Activated CD4-positive, alpha-beta T cell treated with anti-CD3 and anti-CD28 coated beads, Interleukin-2, amount 50 U/mL, for 16 hours (primary cell): ENCODE results near the gene BTF3.

Experiments
- DNase-seq: peaks from one replicate; pipeline ENCODE4 v3.0.0-alpha.2; 2020

BTF3 gene

DNA sequence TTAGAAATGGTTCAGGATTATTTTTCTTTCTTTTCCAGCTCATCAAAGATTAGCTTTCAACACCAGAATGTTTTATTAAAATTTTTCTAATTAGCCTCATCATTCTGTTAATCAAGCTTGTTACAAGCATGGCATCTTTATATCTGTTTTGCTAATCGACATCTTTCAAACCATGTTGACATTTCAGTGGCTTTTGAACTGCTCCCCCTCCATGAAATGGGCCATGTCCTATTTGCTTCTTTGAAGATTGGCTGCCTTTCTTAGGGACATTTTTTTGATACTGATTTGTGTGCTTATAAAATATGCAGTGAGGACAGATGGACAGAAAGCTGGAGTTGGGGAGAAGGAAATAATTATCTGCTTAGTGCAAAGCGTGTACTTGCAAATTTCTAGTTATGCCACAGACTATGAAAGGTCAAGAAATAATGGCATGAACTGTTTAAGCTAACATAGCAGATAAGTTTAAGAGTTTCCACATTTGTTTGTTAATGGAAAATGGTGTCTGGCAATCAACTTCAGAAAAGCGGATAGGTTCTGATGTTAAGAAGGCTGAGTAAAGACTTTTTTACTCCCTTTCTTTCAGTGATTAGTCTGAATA, 27.5 kb downstream of the BTF3 start:
- DNase-seq, result no peak

DNA sequence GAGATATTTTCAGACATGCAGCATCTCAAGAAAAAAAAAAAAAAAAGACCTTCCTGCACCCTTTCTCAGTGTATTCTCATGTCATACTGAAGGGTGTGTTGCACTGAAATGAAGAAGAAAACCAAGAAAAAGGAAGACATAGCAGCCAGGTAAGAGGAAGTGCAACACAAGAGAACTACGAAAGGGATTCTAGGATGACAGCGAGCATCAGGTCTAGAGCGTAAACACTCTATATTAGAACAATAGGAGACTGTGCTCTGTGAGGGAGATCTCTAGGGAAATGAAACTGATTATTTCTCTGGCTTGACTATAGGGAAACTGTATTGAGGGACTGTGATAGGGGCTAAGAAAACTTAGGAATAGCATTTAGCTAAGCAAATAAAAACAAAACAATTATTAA, 30.0 kb downstream of the BTF3 start:
- no peak for DNase-seq

DNA sequence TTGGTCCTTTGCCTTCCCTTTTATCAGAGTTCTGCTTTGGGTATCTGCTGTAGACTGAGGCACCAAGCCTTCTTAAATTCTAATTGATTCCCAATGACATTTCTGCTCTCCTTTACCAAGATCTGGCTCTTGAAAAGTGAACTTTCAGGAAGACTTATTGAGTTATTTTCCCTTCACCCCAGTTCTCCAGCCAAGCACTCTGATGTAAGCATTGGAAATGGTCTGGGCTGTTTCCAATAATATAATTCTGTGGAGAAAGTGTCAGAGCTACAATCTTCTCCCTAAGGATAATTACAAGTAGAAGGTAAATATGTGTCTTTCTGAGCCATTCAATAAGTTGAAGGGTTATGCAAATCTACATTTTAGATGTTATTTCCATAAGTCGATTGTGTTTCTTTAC, 30.8 kb downstream of the BTF3 start:
- no peak for DNase-seq

DNA sequence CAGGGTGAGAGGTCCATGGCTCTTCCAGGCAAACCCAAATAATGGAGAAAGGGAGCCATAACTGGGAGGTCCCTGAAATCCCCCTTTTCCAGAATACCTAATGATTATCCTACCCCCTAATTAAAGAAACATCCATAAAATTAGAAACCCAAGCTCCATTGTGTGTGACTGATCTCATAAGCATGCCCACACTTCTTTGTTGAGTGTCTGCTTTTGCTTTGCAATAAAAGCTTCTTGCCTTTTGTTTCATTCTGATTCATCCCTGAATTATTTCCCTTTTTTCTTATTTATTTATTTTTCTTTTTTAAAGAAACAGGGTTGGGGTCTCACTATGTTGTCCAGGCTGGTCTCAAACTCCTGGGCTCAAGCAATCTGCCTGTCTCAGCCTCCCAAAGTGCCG, 33.1 kb downstream of the BTF3 start:
- DNase-seq, result no peak

DNA sequence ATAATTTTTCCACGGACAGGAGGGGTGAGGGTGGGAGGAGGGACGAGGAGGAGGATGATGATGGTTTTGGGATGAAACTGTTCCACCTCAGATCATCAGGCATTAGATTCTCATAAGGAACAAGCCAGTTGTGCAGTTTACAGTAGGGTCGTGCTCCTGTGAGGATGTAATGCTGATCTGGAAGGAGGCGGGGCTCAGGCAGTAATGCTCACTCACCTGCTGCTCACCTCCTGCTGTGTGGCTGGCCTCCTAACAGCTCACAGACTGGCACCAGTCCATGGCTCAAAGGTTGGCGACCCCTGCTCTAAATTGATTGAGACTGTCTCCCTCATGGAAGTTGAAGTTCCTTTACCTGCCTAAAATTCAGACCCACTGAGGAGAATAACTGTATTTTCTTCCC, 34.0 kb downstream of the BTF3 start:
- DNase-seq, result no peak

DNA sequence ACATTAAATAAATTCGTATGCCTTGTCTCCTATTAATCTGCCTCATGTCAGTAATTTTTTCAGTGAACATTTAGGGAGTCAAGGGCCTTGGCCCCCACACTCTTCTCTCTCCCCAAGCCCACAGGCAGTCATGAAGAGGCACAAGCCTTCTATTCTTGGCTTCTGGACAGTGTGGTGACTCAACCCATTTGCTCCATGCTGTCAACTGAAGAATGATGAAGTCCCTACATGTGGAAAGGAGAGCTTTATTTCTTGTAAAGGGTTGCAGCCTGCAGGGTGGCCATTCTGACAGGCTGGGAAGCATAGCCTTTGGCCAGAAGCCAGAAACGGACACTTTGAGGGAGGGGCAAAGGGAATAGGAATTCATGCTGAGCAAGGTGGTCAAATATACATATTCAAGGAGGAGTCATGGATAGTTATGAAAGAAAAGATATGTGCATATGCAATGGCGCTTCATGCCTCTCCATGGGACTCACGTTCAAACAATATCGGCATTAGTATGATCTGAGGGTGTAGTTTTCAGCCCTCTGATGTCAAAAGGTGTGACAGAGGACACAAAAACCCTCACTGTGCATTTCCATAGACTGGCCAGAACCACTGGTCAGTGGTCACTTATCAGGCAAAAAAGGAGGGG, 35.9 kb downstream of the BTF3 start:
- DNase-seq, result no peak

DNA sequence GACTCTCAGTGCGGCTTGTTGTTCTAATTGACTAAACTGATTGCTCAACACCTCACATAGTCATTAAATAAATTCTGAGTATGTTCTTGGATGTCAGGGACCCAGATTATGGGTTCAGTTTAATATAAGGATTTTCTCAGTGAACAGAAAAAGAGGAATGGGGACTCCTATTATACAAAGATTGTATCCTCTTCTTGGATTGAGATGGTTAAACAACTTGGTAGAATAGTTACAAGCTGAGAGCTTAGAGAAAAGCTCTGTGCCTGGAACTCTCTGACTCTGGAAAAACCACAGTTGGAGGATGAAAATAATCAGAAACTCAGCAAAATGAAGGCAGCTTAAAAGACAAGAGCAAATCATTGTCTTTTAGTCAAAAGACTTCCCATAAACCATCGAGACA, 36.7 kb downstream of the BTF3 start:
- DNase-seq, result no peak

DNA sequence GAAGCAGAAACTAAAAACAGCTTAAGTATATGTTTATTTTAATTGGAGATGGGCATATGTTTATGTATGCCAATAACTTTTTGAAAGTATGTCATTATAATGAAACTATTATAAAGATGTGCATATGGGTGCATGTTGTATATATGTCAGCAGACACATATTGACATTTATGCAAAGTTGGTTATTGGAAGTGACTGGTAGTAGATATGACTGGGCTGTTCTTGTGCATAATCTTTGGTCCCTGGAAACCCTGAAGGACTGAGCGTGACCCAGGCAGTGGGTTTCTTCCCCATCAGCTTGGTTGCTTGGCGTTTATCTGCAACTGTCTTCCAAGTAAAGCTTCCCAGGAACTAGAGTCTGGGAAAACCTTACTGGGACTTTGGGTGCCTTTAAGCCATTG, 41.5 kb downstream of the BTF3 start:
- no peak for DNase-seq

DNA sequence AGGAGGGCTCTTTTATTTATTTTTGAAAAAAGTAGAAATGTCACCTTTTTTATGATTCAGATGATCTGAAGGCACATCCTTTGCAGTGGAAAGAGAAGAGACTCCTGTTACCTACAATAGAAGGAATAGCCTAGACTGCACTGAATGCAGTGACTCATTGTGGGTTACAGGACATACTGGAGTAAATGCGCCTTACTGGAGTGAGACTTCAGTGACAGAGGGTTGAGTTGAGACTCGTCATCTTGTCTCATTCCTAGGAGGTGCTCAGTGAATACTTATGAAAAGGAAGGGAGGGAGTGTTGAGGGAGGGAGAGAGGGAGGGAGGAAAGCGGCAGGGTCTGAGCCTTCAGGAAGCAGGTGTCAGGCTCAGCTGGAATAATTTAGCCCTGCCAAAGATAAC, 42.0 kb downstream of the BTF3 start:
- DNase-seq, result no peak

DNA sequence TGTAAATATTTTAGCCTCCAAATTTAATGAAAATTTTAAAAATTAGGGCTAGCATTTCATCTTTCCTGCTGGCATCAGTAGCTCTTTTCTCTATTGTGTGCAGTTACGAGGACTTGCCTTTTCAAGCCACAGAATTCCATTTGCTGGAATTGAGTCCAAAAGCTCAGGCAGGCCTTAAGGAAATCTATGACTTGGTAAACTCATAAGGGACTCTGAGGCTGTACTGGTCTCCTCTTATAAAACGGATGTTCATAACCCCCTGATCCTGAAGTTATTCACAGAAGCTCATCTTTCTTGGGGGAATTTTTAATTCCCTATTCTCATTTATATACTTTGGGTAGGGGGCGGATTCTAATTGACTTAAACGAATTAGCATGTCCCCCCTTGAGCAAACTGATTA, 43.8 kb downstream of the BTF3 start:
- DNase-seq, result no peak

DNA sequence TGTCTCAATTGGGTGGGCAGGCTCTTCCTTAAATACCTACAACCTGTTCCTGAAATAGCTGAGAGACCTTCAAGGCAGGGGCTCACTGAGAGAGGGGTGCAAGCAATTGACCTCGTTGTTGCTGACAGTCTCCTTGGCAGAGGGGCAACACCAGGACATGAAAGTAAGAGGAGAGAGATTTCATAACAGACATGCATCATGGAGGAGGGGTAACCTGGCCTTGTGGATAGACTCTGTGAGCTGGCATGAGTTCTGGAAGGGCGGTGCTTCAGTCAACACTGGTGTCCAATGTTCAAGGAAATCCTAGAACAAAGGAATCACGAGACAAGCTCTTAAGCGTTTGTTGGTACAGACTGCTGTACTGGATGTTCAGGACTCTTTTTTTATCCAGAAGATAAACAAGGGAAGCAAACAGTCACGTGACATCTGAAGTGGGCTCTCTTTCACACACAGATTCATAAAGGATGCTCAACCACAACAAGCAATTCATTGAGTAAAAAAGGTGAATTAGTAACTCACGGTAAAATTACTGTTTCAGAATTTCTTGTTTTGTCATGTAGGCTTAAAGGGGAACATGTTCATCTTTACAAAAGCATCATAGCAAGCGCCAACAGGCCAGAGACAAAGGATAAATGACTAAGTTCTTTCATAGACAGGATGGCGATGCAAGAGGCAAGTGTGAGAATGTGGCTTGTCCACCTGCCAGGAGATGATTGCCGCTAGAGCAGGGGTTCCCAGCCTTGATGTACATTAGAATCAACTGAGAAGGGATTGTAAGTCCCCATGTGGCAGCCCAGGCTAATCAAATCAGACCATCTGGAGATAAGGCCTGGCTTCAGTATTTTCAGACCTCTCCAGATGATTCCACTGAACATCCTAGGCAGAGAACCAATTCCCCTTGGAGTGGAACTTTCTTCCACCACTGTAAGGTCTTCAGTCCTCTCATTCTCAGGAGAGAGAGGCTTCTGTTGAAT, 46.5 kb downstream of the BTF3 start:
- no peak for DNase-seq

DNA sequence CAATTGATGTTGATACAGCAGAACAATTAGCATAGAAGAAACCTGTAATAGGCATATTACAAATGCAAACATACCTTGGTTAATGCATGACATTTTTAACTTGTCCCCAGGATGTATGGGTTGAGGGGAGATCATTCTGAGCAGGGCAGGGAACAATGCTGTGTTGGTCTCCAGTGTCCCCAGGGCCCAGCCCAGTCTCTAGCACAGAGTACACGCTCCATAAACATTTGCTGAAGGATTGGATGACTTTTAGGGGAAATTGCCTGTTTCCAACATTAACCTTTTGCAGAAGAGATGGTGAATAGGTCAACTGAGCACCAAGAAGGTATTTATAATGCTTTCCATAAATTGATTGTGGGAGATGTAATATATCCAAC, 47.1 kb downstream of the BTF3 start:
- no peak for DNase-seq

DNA sequence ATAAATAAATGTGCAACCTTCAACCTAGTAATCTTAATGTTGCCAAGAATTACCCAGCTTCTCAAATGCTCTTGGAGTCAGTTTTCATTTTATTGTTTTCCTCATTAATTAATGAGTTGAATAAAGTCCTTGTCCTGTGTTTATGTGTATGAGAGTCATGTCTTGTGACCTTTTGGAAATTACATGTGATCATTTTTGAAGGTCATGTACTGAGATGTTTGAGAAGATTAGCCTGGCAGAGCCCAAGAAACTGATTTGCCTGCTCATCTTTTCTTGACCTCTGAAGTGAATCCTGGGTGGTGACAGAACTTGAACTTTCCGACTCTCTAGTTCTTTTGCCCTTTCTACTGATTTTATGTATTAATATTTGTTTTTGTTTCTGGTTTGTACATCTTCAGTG, 51.8 kb downstream of the BTF3 start:
- DNase-seq, result no peak

DNA sequence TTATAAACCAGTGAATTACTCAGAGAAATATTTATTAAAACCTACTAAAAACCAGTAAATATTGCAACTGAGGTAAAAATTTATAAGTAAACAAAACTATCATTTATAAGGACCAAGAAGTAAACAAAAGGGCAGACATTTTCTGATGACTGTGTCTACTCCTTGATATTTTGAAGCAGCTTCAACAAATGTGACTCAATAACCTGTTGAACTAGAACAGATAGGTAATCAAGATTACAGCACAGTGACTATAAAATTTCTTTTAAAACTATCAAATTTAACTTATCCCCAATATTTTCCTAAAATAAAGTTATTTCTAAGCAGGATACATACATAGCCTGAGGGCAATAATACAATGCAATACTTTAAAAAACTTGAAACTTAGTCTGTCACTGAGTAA, 54.4 kb downstream of the BTF3 start:
- DNase-seq, result no peak
